GM18520 (cell line): Measurements from ENCODE around the gene ZFP42.
"Not testable (repeated sequence)": the region's sequence is repeated elsewhere in the genome, so short reads cannot be mapped to it uniquely, and the experiment has no call there.

Experiments
- ATAC-seq: cut with Tn5 transposase; IDR thresholded peaks from one replicate; pipeline ENCODE4 v1.9.1; 2021; ENCODE audit not compliant: unreplicated experiment

ZFP42 gene

GRCh38 chr4:188021548-188022249 lies 26.1 kb downstream of the ZFP42 start:
- ATAC-seq: no peak

- ATAC-seq: no peak
Measured at GRCh38 chr4:188023682-188024081, 28.1 kb downstream of the ZFP42 start.

- ATAC-seq: no peak
Measured at GRCh38 chr4:188025476-188025875, 29.9 kb downstream of the ZFP42 start.

GRCh38 chr4:188029114-188029513 lies 33.5 kb downstream of the ZFP42 start:
- ATAC-seq: no peak

GRCh38 chr4:188030401-188030800 lies 34.8 kb downstream of the ZFP42 start:
- ATAC-seq: no peak

GRCh38 chr4:188031751-188032150 lies 36.2 kb downstream of the ZFP42 start:
- ATAC-seq: no peak

GRCh38 chr4:188032170-188032569 lies 36.6 kb downstream of the ZFP42 start:
- ATAC-seq: no peak

GRCh38 chr4:188032583-188032982 lies 37.0 kb downstream of the ZFP42 start:
- ATAC-seq: no peak

- no peak for ATAC-seq
Measured at GRCh38 chr4:188037003-188037713, 41.6 kb downstream of the ZFP42 start.

- no peak for ATAC-seq
Measured at GRCh38 chr4:188041721-188042120, 46.1 kb downstream of the ZFP42 start.

- ATAC-seq: no peak
Measured at GRCh38 chr4:188042191-188042590, 46.6 kb downstream of the ZFP42 start.

- no peak for ATAC-seq
Measured at GRCh38 chr4:188043154-188043553, 47.6 kb downstream of the ZFP42 start.

GRCh38 chr4:188045461-188045860 lies 49.9 kb downstream of the ZFP42 start:
- not testable (repeated sequence) for ATAC-seq

- no peak for ATAC-seq
Measured at GRCh38 chr4:188046657-188047056, 51.1 kb downstream of the ZFP42 start.

- ATAC-seq: no peak
Measured at GRCh38 chr4:188053302-188053701, 57.7 kb downstream of the ZFP42 start.
